HFF-Myc (cell line): ENCODE data around the gene NCK2.

Experiments
- DNase-seq: peaks from one replicate; pipeline ENCODE4 v3.0.0-alpha.2; 2011; ENCODE audit warnings: low read depth; ENCODE audit errors: extremely low read depth
- H3K4me3 ChIP-seq: replicated peaks from 2 replicates; pipeline ENCODE4 v1.5.1; 2011; ENCODE audit warnings: low read depth, mild to moderate bottlenecking, control low read depth, low read length
- CTCF ChIP-seq: IDR thresholded peaks from 2 replicates; pipeline ENCODE4 v1.5.1; 2012; ENCODE audit warnings: mild to moderate bottlenecking, low read depth, low read length, control low read depth; ENCODE audit errors: missing control alignments

Gene NCK2

GRCh38 chr2:105760639-105761337 lies 16.1 kb downstream of the NCK2 start:
- DNase-seq, result no peak
- no peak overlapping the region for H3K4me3 ChIP-seq
- no peak for TF ChIP-seq CTCF

- no peak overlapping the region for H3K4me3 ChIP-seq
- no peak for DNase-seq
- TF ChIP-seq CTCF, result no peak
Measured at GRCh38 chr2:105761931-105762515, 17.3 kb downstream of the NCK2 start.

GRCh38 chr2:105763076-105763475 lies 18.4 kb downstream of the NCK2 start:
- TF ChIP-seq CTCF, result no peak
- H3K4me3 ChIP-seq, result no peak overlapping the region
- DNase-seq, result no peak

- TF ChIP-seq CTCF, result no peak
- no peak for DNase-seq
- H3K4me3 ChIP-seq, result no peak overlapping the region
Measured at GRCh38 chr2:105764059-105764458, 19.3 kb downstream of the NCK2 start.

- no peak for DNase-seq
- TF ChIP-seq CTCF, result no peak
- H3K4me3 ChIP-seq, result no peak overlapping the region
Measured at GRCh38 chr2:105765415-105766299, 20.9 kb downstream of the NCK2 start.

- no peak for TF ChIP-seq CTCF
- H3K4me3 ChIP-seq, result no peak overlapping the region
Measured at GRCh38 chr2:105766300-105766866, 21.7 kb downstream of the NCK2 start.

More at GRCh38 chr2:105766300-105766866, 21.7 kb downstream of the NCK2 start:
- no peak for DNase-seq
